ENCODE measurements around the gene NEURL1. TPM values are rescaled to one million over a fixed set of nuclear protein-coding genes. Genes with fewer than 3 reads are reported as not detected.

NEURL1 gene
- total RNA-seq, 1 experiment from 2014 or later = 4.8 TPM

DNA sequence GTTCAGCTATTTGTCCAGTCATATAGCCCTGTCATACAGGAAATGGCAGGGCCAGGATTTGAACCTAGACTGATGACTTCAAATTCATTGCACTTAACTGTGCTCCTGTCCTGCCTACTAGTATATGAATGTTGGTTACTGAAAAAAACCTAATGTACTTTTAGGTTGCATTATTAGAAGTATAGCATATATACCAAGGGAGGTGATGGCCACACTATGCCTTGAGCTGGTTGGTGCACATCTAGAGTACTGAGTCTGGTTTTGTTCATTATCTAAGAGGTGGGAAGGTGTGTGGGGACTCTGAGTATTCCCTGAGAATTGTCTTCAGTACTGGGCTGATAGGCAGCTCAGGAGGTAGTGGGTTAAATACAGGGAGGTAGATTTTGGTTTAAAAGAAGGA lies 88.0 kb downstream of the NEURL1 start:
- TF ChIP-seq, protein P1, sequence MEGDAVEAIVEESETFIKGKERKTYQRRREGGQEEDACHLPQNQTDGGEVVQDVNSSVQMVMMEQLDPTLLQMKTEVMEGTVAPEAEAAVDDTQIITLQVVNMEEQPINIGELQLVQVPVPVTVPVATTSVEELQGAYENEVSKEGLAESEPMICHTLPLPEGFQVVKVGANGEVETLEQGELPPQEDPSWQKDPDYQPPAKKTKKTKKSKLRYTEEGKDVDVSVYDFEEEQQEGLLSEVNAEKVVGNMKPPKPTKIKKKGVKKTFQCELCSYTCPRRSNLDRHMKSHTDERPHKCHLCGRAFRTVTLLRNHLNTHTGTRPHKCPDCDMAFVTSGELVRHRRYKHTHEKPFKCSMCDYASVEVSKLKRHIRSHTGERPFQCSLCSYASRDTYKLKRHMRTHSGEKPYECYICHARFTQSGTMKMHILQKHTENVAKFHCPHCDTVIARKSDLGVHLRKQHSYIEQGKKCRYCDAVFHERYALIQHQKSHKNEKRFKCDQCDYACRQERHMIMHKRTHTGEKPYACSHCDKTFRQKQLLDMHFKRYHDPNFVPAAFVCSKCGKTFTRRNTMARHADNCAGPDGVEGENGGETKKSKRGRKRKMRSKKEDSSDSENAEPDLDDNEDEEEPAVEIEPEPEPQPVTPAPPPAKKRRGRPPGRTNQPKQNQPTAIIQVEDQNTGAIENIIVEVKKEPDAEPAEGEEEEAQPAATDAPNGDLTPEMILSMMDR (conservative IDR thresholded peaks at IDR 0.05) = no peak
- no peak for TF ChIP-seq EZH2 (IDR thresholded peaks at IDR 0.05; ENCODE audit: low read depth)
- no peak overlapping the region for H3K4me2 ChIP-seq
- H4K20me1 ChIP-seq (ENCODE audit: insufficient read depth) = no peaks in the 10 kb centered on the region
- H3K79me2 ChIP-seq (ENCODE audit: low read depth) = no peaks in the 10 kb centered on the region
- intact Hi-C loops (cut with micrococcal nuclease; ENCODE audit: unreplicated experiment) = no loop called here
- H3K27ac ChIP-seq = no peak overlapping the region
- H3F3A ChIP-seq (ENCODE audit: insufficient read depth, low read depth) = no peaks in the 10 kb centered on the region
- POLR2A ChIA-PET (ENCODE audit: unreplicated experiment) = interaction anchor here (0.7 kb wide), 1 partner anchor 115 kb away, joined by 7 read pairs; no protein-coding TSS in a partner anchor
- H3K36me3 ChIP-seq (ENCODE audit: low read depth) = no peaks in the 10 kb centered on the region
- no peak overlapping the region for H2AFZ ChIP-seq
- no peak for DNase-seq
- no peaks in the 10 kb centered on the region for H3K9me3 ChIP-seq (ENCODE audit: insufficient read depth, low read depth)
- CTCF ChIA-PET = no interaction called here
- H3K4me1 ChIP-seq (replicated peaks; ENCODE audit: insufficient read depth) = no peaks in the 10 kb centered on the region
- no peak overlapping the region for H3K4me3 ChIP-seq
- H3K27me3 ChIP-seq (ENCODE audit: insufficient read depth, low read depth) = no peaks in the 10 kb centered on the region
- no peaks in the 10 kb centered on the region for H3K9me2 ChIP-seq (ENCODE audit: insufficient read depth)
- no TSS peak for BruUV-seq (replicated peaks)

DNA sequence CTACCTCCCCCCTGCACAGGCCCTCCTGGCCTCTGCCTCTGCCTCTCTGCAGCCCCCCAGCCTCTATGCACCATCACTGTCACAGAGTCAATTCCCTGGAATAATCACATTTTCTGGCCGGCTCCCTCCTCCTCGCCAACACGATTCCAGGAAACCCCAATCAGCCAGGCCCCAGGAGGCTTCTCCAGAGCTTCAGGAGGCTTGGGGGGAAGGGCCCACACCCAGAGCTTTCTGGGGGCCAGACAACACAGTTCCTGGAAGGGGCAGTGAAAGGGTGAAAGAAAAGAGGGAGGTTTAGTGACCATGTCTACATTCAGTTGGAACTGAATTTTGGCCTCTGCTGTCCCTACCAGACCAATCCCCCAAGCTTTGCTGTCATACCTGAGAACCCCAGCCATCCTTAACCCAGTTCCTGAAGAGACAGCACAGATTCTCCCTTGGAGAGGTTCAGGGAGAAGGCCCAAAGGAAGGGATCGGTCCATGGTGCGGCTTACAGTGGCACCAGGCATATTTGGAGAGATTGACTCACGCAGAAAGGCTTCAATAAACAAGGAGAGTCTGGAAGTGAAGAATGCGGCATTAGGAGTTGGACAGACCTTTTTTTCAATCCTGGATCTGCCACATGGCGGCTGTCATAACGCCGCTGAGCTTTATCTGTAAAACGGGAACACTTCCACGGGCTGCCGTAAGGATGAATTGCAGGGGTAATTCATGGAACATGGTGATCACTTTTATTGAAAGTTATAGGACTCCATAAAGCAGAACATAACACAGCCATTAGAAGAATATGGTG lies 89.0 kb downstream of the NEURL1 start:
- DNase-seq = no peak
- no peaks in the 10 kb centered on the region for H3K9me3 ChIP-seq (ENCODE audit: insufficient read depth, low read depth)
- H3K4me2 ChIP-seq = no peak overlapping the region
- no peaks in the 10 kb centered on the region for H3K36me3 ChIP-seq (ENCODE audit: low read depth)
- ChIA-PET POLR2A (ENCODE audit: unreplicated experiment) (no interaction called here), CTCF (no interaction called here)
- intact Hi-C loops (cut with micrococcal nuclease; ENCODE audit: unreplicated experiment) = no loop called here
- no peaks in the 10 kb centered on the region for H4K20me1 ChIP-seq (ENCODE audit: insufficient read depth)
- H3F3A ChIP-seq (ENCODE audit: insufficient read depth, low read depth) = no peaks in the 10 kb centered on the region
- H3K4me3 ChIP-seq = no peak overlapping the region
- H3K27ac ChIP-seq = no peak overlapping the region
- TF ChIP-seq EZH2 (IDR thresholded peaks at IDR 0.05; ENCODE audit: low read depth) = no peak
- TF ChIP-seq, protein P1 (conservative IDR thresholded peaks at IDR 0.05) = no peak
- no peaks in the 10 kb centered on the region for H3K4me1 ChIP-seq (replicated peaks; ENCODE audit: insufficient read depth)
- no TSS peak for BruUV-seq (replicated peaks)
- H3K79me2 ChIP-seq (ENCODE audit: low read depth) = no peaks in the 10 kb centered on the region
- no peak overlapping the region for H2AFZ ChIP-seq
- H3K9me2 ChIP-seq (ENCODE audit: insufficient read depth) = no peaks in the 10 kb centered on the region
- H3K27me3 ChIP-seq (ENCODE audit: insufficient read depth, low read depth) = no peaks in the 10 kb centered on the region

DNA sequence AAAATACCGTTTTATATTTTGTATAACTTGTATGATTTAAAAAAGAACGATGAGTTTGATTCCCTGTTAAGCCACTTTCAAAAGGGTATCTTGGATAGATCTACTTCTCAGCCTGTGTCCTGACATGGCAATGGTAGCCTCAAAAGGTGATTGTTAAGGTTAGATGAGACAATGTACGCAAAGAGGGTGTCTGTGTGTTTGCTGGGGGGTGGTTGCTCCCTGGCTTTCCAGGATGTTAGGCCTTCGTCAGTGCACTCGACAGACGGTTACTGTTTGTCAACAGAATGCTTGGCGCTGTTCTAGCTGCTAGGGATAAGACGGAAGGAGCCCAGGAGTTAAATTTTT lies 90.3 kb downstream of the NEURL1 start:
- TF ChIP-seq EZH2 (IDR thresholded peaks at IDR 0.05; ENCODE audit: low read depth) = no peak
- TF ChIP-seq, protein P1 (conservative IDR thresholded peaks at IDR 0.05) = no peak
- H3K4me2 ChIP-seq = no peak overlapping the region
- no peaks in the 10 kb centered on the region for H3F3A ChIP-seq (ENCODE audit: insufficient read depth, low read depth)
- intact Hi-C loops (cut with micrococcal nuclease; ENCODE audit: unreplicated experiment) = no loop called here
- H3K4me3 ChIP-seq = no peak overlapping the region
- H3K27ac ChIP-seq = no peak overlapping the region
- H4K20me1 ChIP-seq (ENCODE audit: insufficient read depth) = no peaks in the 10 kb centered on the region
- CTCF ChIA-PET = no interaction called here
- no TSS peak for BruUV-seq (replicated peaks)
- H3K4me1 ChIP-seq (replicated peaks; ENCODE audit: insufficient read depth) = no peaks in the 10 kb centered on the region
- H3K36me3 ChIP-seq (ENCODE audit: low read depth) = no peaks in the 10 kb centered on the region
- POLR2A ChIA-PET (ENCODE audit: unreplicated experiment) = no interaction called here
- H3K9me3 ChIP-seq (ENCODE audit: insufficient read depth, low read depth) = no peaks in the 10 kb centered on the region
- no peaks in the 10 kb centered on the region for H3K9me2 ChIP-seq (ENCODE audit: insufficient read depth)
- H3K79me2 ChIP-seq (ENCODE audit: low read depth) = no peaks in the 10 kb centered on the region
- H3K27me3 ChIP-seq (ENCODE audit: insufficient read depth, low read depth) = no peaks in the 10 kb centered on the region
- DNase-seq = no peak
- H2AFZ ChIP-seq = no peak overlapping the region
